GM12878 (cell line): ENCODE results near the gene RUNX3. TPM values are rescaled to one million over a fixed set of nuclear protein-coding genes. Genes with fewer than 3 reads are reported as not detected.

Source experiments
- ETV6 ChIP-seq, 2 experiments: fragments of 450-650 bp in 1 of 2; IDR thresholded peaks in 1 of 2; conservative IDR thresholded peaks in 1 of 2; 2 replicates each; pipeline ENCODE4 v1.6.1; 2014; ENCODE audit warnings: antibody characterized with exemption in 1 of 2, borderline replicate concordance in 1 of 2, low read depth in 1 of 2, mild to moderate bottlenecking in 1 of 2, moderate library complexity in 1 of 2
- HDAC2 ChIP-seq: fragments of 200-600 bp; sonication (generic); IDR thresholded peaks from 2 replicates; pipeline ENCODE4 v1.6.1; 2017
- LARP7 ChIP-seq: fragments of 450-650 bp; IDR thresholded peaks from 2 replicates; pipeline ENCODE4 v1.6.1; 2017; ENCODE audit warnings: mild to moderate bottlenecking
- POLR2A ChIP-seq: IDR thresholded peaks from 2 replicates; pipeline ENCODE4 v1.6.1; 2011; ENCODE audit warnings: low read depth, mild to moderate bottlenecking, low read length
- POLR2AphosphoS5 ChIP-seq: IDR thresholded peaks from 2 replicates; pipeline ENCODE4 v1.6.1; 2011; ENCODE audit warnings: mild to moderate bottlenecking, low read length, inconsistent platforms
- RELA ChIP-seq: fragments of 450-650 bp; IDR thresholded peaks from 2 replicates; pipeline ENCODE4 v1.8.0; 2014; ENCODE audit warnings: borderline replicate concordance; ENCODE audit not compliant: partially characterized antibody
- STAT1 ChIP-seq: fragments of 450-650 bp; conservative IDR thresholded peaks from 2 replicates; pipeline ENCODE4 v1.6.1; 2014; ENCODE audit warnings: antibody characterized with exemption, mild to moderate bottlenecking
- TBL1XR1 ChIP-seq: IDR thresholded peaks from 2 replicates; pipeline ENCODE4 v1.6.1; 2012; ENCODE audit warnings: low read depth, low read length, improper control_type of control experiment
- polyA plus RNA-seq, 11 experiments: library from polyadenylated mRNA; depleted of rRNA in 4 of 11; unstranded in 6 of 11; stranded (reverse) in 5 of 11; fragments of >200 nt; fragmentation: Nextera tagmentation in 4 of 11; fragmentation: Illumina TruSeq in 1 of 11; extraction: Ambion mirVana in 4 of 11; extraction: Trizol in 1 of 11; gene quantifications; 1 replicate in 1 of 11; 2 replicates in 10 of 11; pipeline versions ENCODE4 v1.2.1 to v1.2.3, GENCODE V29; 2011 to 2016; ENCODE audit warnings: inconsistent platforms in 2 of 11, missing spikeins in 2 of 11, low read depth in 1 of 11
- total RNA-seq, 4 experiments: library from RNA; depleted of rRNA in 3 of 4; stranded (reverse); fragments of >200 nt in 3 of 4; fragmentation: Illumina TruSeq in 1 of 4; extraction: Trizol in 1 of 4; gene quantifications; 2 replicates each; pipeline versions ENCODE4 v1.2.1 to v1.2.3, GENCODE V29; 2013 to 2021
- TF ChIP-seq, protein P1 (sequence below): fragments of 450-650 bp; IDR thresholded peaks from 2 replicates; pipeline ENCODE4 v1.6.1; 2017; ENCODE audit warnings: mild to moderate bottlenecking, low read depth, inconsistent platforms; ENCODE audit not compliant: poor library complexity, severe bottlenecking
- TF ChIP-seq, protein P2 (sequence below): fragments of 450-650 bp; IDR thresholded peaks from 2 replicates; pipeline ENCODE4 v1.6.1; 2017; ENCODE audit warnings: mild to moderate bottlenecking, moderate library complexity
- TF ChIP-seq, protein P3 (sequence below): fragments of 450-650 bp; IDR thresholded peaks from 2 replicates; pipeline ENCODE4 v1.6.1; 2017; ENCODE audit warnings: antibody characterized with exemption, mild to moderate bottlenecking, moderate library complexity
- TF ChIP-seq, protein P4 (sequence below): IDR thresholded peaks from 2 replicates; pipeline ENCODE4 v1.6.1; 2011; ENCODE audit warnings: low read depth, low read length, improper control_type of control experiment, borderline replicate concordance
- TF ChIP-seq, protein P5 (sequence below): fragments of 450-650 bp; IDR thresholded peaks from 2 replicates; pipeline ENCODE4 v1.6.1; 2017; ENCODE audit warnings: borderline replicate concordance
- TF ChIP-seq, protein P6 (sequence below): fragments of 450-650 bp; IDR thresholded peaks from 2 replicates; pipeline ENCODE4 v1.6.1; 2016; ENCODE audit warnings: mild to moderate bottlenecking

RUNX3 gene
- total and polyA plus RNA-seq, 10 of the 15 experiments (the other 5 are each of a cell fraction or from before 2014, with no cell fraction given) = 19.0 to 151 (median 31.4) TPM

DNA sequence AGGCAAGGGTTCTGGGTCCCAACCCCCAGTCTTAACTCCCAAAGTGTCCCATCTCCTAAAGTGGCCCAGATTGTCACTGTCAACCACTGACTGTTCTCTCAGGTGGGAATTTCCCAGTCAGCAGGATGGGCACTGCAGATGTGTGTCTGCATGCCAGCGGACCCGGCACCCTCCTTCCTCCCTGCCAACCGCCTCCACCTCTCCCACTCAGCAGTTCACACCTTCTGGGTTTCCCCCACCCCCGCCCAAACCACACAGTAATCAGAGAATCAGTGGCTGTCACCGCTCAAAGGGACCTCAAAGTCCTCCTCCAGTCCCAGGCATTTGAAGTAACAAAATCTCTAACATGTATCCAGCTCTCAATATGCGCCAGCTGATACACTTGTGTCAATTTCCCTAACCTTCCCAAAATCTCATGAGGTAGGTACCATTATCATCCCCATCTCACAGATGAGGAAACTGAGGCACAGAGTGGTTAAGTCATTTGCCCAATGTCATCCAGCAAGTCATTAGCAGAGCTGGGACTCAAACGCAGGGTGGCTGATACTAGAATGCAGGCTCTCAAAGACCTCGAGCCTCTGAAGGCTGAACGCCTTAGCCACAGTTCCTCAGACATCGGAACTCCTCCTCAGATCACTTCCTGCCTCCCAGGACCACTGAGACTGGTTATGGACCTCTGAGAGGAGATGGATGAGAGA, 4.8 kb downstream of the RUNX3 start (continued):
- TF ChIP-seq, protein P1, sequence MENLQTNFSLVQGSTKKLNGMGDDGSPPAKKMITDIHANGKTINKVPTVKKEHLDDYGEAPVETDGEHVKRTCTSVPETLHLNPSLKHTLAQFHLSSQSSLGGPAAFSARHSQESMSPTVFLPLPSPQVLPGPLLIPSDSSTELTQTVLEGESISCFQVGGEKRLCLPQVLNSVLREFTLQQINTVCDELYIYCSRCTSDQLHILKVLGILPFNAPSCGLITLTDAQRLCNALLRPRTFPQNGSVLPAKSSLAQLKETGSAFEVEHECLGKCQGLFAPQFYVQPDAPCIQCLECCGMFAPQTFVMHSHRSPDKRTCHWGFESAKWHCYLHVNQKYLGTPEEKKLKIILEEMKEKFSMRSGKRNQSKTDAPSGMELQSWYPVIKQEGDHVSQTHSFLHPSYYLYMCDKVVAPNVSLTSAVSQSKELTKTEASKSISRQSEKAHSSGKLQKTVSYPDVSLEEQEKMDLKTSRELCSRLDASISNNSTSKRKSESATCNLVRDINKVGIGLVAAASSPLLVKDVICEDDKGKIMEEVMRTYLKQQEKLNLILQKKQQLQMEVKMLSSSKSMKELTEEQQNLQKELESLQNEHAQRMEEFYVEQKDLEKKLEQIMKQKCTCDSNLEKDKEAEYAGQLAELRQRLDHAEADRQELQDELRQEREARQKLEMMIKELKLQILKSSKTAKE = peak; percentile 72
- no peak for TF ChIP-seq HDAC2
- TF ChIP-seq RELA = peak; percentile 99
- TF ChIP-seq, protein P2, sequence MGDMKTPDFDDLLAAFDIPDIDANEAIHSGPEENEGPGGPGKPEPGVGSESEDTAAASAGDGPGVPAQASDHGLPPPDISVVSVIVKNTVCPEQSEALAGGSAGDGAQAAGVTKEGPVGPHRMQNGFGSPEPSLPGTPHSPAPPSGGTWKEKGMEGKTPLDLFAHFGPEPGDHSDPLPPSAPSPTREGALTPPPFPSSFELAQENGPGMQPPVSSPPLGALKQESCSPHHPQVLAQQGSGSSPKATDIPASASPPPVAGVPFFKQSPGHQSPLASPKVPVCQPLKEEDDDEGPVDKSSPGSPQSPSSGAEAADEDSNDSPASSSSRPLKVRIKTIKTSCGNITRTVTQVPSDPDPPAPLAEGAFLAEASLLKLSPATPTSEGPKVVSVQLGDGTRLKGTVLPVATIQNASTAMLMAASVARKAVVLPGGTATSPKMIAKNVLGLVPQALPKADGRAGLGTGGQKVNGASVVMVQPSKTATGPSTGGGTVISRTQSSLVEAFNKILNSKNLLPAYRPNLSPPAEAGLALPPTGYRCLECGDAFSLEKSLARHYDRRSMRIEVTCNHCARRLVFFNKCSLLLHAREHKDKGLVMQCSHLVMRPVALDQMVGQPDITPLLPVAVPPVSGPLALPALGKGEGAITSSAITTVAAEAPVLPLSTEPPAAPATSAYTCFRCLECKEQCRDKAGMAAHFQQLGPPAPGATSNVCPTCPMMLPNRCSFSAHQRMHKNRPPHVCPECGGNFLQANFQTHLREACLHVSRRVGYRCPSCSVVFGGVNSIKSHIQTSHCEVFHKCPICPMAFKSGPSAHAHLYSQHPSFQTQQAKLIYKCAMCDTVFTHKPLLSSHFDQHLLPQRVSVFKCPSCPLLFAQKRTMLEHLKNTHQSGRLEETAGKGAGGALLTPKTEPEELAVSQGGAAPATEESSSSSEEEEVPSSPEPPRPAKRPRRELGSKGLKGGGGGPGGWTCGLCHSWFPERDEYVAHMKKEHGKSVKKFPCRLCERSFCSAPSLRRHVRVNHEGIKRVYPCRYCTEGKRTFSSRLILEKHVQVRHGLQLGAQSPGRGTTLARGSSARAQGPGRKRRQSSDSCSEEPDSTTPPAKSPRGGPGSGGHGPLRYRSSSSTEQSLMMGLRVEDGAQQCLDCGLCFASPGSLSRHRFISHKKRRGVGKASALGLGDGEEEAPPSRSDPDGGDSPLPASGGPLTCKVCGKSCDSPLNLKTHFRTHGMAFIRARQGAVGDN = peak; percentile 39; the same call in 1 of the 2 replicates
- no peak; the same call in 1 of the 2 replicates for TF ChIP-seq LARP7
- peak; percentile 47; the same call in 1 of the 2 replicates for TF ChIP-seq POLR2A
- peak in 1 of 2 experiments; percentile 46; a peak in 1 of 4 replicates for TF ChIP-seq ETV6 (conservative IDR thresholded peaks at IDR 0.05 in 1 of 2, IDR thresholded peaks at IDR 0.05 in 1 of 2; ENCODE audit: borderline replicate concordance in 1 of 2, low read depth in 1 of 2)
- peak; percentile 71 for TF ChIP-seq POLR2AphosphoS5
- TF ChIP-seq, protein P3, sequence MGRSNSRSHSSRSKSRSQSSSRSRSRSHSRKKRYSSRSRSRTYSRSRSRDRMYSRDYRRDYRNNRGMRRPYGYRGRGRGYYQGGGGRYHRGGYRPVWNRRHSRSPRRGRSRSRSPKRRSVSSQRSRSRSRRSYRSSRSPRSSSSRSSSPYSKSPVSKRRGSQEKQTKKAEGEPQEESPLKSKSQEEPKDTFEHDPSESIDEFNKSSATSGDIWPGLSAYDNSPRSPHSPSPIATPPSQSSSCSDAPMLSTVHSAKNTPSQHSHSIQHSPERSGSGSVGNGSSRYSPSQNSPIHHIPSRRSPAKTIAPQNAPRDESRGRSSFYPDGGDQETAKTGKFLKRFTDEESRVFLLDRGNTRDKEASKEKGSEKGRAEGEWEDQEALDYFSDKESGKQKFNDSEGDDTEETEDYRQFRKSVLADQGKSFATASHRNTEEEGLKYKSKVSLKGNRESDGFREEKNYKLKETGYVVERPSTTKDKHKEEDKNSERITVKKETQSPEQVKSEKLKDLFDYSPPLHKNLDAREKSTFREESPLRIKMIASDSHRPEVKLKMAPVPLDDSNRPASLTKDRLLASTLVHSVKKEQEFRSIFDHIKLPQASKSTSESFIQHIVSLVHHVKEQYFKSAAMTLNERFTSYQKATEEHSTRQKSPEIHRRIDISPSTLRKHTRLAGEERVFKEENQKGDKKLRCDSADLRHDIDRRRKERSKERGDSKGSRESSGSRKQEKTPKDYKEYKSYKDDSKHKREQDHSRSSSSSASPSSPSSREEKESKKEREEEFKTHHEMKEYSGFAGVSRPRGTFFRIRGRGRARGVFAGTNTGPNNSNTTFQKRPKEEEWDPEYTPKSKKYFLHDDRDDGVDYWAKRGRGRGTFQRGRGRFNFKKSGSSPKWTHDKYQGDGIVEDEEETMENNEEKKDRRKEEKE = 0 out of 2 replicates have a peak, but pooled peaks have one; percentile 28
- TF ChIP-seq STAT1 = no peak
- TF ChIP-seq, protein P4, sequence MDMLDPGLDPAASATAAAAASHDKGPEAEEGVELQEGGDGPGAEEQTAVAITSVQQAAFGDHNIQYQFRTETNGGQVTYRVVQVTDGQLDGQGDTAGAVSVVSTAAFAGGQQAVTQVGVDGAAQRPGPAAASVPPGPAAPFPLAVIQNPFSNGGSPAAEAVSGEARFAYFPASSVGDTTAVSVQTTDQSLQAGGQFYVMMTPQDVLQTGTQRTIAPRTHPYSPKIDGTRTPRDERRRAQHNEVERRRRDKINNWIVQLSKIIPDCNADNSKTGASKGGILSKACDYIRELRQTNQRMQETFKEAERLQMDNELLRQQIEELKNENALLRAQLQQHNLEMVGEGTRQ = no peak
- TF ChIP-seq, protein P5, sequence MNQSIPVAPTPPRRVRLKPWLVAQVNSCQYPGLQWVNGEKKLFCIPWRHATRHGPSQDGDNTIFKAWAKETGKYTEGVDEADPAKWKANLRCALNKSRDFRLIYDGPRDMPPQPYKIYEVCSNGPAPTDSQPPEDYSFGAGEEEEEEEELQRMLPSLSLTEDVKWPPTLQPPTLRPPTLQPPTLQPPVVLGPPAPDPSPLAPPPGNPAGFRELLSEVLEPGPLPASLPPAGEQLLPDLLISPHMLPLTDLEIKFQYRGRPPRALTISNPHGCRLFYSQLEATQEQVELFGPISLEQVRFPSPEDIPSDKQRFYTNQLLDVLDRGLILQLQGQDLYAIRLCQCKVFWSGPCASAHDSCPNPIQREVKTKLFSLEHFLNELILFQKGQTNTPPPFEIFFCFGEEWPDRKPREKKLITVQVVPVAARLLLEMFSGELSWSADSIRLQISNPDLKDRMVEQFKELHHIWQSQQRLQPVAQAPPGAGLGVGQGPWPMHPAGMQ = no peak
- peak; percentile 53; the same call in 1 of the 2 replicates for TF ChIP-seq TBL1XR1
- TF ChIP-seq, protein P6, sequence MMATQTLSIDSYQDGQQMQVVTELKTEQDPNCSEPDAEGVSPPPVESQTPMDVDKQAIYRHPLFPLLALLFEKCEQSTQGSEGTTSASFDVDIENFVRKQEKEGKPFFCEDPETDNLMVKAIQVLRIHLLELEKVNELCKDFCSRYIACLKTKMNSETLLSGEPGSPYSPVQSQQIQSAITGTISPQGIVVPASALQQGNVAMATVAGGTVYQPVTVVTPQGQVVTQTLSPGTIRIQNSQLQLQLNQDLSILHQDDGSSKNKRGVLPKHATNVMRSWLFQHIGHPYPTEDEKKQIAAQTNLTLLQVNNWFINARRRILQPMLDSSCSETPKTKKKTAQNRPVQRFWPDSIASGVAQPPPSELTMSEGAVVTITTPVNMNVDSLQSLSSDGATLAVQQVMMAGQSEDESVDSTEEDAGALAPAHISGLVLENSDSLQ = peak; percentile 79
